ENCODE results near the gene MUS81.

DNA sequence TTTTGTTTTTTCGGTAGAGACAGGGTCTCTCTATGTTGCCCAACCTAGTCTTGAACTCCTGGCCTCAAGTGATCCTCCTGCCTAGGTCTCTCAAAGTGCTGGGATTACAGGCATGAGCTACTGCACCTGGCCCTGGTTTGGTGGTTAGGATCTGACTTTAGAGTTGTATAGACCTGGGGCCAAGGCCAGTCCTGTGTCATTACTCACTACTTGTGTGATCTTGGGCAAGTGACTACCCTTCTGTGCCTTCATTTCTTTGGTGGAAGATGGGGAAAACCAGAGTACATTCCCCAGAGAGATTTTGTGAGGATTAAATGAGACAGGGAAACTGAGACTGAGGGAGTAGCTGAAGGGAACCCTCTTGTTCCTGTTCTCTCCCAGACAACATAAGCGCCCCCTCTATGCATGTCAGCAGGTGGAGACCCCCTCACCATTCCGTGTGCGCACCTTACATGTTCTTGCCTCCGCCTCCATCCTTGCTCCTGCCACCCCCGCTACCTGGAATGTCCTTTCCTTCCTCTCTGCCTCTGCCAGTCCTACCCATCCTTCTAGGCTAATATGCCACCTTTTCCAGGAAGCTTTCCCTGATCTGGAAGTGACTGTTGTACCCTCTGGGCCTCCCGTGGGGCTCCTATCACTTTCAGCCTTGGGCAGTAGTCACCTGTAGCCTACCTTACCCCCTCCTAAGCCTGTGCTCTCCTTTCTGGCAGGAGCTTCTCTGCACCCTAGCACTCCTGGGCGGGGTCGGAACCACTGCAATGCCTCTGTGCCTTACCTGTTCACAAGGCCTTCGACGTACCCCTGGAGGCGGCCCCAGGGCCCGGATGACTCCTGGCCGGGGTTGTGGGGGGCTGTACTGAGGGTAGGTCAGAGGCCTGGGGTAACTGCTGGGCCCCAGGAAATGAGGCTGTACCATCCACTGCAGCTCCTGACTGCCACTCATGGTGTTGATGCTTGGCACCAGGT lies 36.1 kb downstream of the MUS81 start:
- TF ChIP-seq CTCF (IDR thresholded peaks at IDR 0.05; ENCODE audit: low read depth, low read length) = no peak
- TF ChIP-seq, protein P1, sequence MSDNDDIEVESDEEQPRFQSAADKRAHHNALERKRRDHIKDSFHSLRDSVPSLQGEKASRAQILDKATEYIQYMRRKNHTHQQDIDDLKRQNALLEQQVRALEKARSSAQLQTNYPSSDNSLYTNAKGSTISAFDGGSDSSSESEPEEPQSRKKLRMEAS (IDR thresholded peaks at IDR 0.05; ENCODE audit: low read depth, low read length) = no peak

Measured in NB4 (cell line).